ENCODE results near the gene TTLL1. TPM values are rescaled to one million over a fixed set of nuclear protein-coding genes. Genes with fewer than 3 reads are reported as not detected.

The TTLL1 gene
- total RNA-seq, 2 donors from 2014 or later = 8.8 to 22.3 TPM

- H3K4me1 ChIP-seq (replicated peaks) = no peaks in the 10 kb centered on the region
- H3K36me3 ChIP-seq = no peaks in the 10 kb centered on the region
- no peak for TF ChIP-seq CTCF (IDR thresholded peaks at IDR 0.05)
- TF ChIP-seq POLR2A (IDR thresholded peaks at IDR 0.05) = no peak
- no peak for TF ChIP-seq POLR2AphosphoS5 (IDR thresholded peaks at IDR 0.05)
- intact Hi-C loops (cut with DNase I) = loop anchor here (10.0 kb wide), 1 partner anchor 320 kb away; no protein-coding TSS in a partner anchor
- WGBS = 51% methylated on average over 4 of the region's 4 CpGs
- H3K9me3 ChIP-seq = no peaks in the 10 kb centered on the region
- H3K4me3 ChIP-seq = no peak overlapping the region
- no peak for DNase-seq (ENCODE audit: low spot score)
- H3K27me3 ChIP-seq (replicated peaks; ENCODE audit: insufficient read depth) = no peaks in the 10 kb centered on the region
- H3K27ac ChIP-seq = no peak overlapping the region
Measured at GRCh38 chr22:43094551-43094950, 5.4 kb upstream of the TTLL1 start.

- intact Hi-C loops (cut with DNase I) = loop anchor here (10.0 kb wide), 1 partner anchor 319 kb away; no protein-coding TSS in a partner anchor
- no peaks in the 10 kb centered on the region for H3K9me3 ChIP-seq
- no peak overlapping the region for H3K27ac ChIP-seq
- H3K4me1 ChIP-seq (replicated peaks) = no peaks in the 10 kb centered on the region
- H3K36me3 ChIP-seq = no peaks in the 10 kb centered on the region
- WGBS = 37% methylated on average over 7 of the region's 7 CpGs
- no peak for TF ChIP-seq CTCF (IDR thresholded peaks at IDR 0.05)
- no peak for TF ChIP-seq POLR2AphosphoS5 (IDR thresholded peaks at IDR 0.05)
- no peak for TF ChIP-seq POLR2A (IDR thresholded peaks at IDR 0.05)
- no peak for DNase-seq (ENCODE audit: low spot score)
- no peak overlapping the region for H3K4me3 ChIP-seq
- no peaks in the 10 kb centered on the region for H3K27me3 ChIP-seq (replicated peaks; ENCODE audit: insufficient read depth)
Measured at GRCh38 chr22:43094085-43094484, 4.9 kb upstream of the TTLL1 start.

- Histone ChIP-seq H3K36me3 (no peaks in the 10 kb centered on the region), H3K4me1 (replicated peaks) (peaks cover 4% of the 10 kb centered on the region), H3K9me3 (no peaks in the 10 kb centered on the region), H3K4me3 (no peak overlapping the region), H3K27ac (no peak overlapping the region), H3K27me3 (replicated peaks; ENCODE audit: insufficient read depth) (no peaks in the 10 kb centered on the region)
- no peak for DNase-seq (ENCODE audit: low spot score)
- intact Hi-C loops (cut with DNase I) = loop anchor here (10.0 kb wide), 1 partner anchor 317 kb away; no protein-coding TSS in a partner anchor
- TF ChIP-seq POLR2AphosphoS5 (IDR thresholded peaks at IDR 0.05) (no peak), POLR2A (IDR thresholded peaks at IDR 0.05) (no peak), CTCF (IDR thresholded peaks at IDR 0.05) (no peak)
- 78% methylated on average over 9 of the region's 9 CpGs for WGBS
Measured at GRCh38 chr22:43092085-43092484, 2.9 kb upstream of the TTLL1 start.

- DNase-seq (ENCODE audit: low spot score) = peak; percentile 58
- no peak overlapping the region for H3K4me3 ChIP-seq
- 33% methylated on average over 6 of the region's 6 CpGs for WGBS
- no peak overlapping the region for H3K27ac ChIP-seq
- no peaks in the 10 kb centered on the region for H3K9me3 ChIP-seq
- peak in 3 of 4 experiments; percentile 19 to 58 (median 38) for TF ChIP-seq CTCF (IDR thresholded peaks at IDR 0.05)
- peak; percentile 64 for TF ChIP-seq POLR2AphosphoS5 (IDR thresholded peaks at IDR 0.05)
- no peak for TF ChIP-seq POLR2A (IDR thresholded peaks at IDR 0.05)
- no peaks in the 10 kb centered on the region for H3K27me3 ChIP-seq (replicated peaks; ENCODE audit: insufficient read depth)
- intact Hi-C loops (cut with DNase I) = loop anchor here (10.0 kb wide), 1 partner anchor 315 kb away; no protein-coding TSS in a partner anchor
- H3K36me3 ChIP-seq = no peaks in the 10 kb centered on the region
- peaks cover 4% of the 10 kb centered on the region for H3K4me1 ChIP-seq (replicated peaks)
Measured at GRCh38 chr22:43090130-43090789, 1.1 kb upstream of the TTLL1 start.

GRCh38 chr22:43088627-43088983 lies 586 bp downstream of the TTLL1 start:
- Histone ChIP-seq H3K4me1 (replicated peaks) (peaks cover 4% of the 10 kb centered on the region), H3K4me3 (peak overlapping the region; percentile 69 to 74), H3K36me3 (no peaks in the 10 kb centered on the region), H3K27me3 (replicated peaks; ENCODE audit: insufficient read depth) (no peaks in the 10 kb centered on the region), H3K27ac (peak overlapping the region in 1 of 2 donors; percentile 67), H3K9me3 (no peaks in the 10 kb centered on the region)
- TF ChIP-seq POLR2AphosphoS5 (IDR thresholded peaks at IDR 0.05) (no peak), POLR2A (IDR thresholded peaks at IDR 0.05) (no peak)
- 58% methylated on average over 9 of the region's 9 CpGs for WGBS
- intact Hi-C loops (cut with DNase I) = no loop called here
- DNase-seq (ENCODE audit: low spot score) = no peak
